Epithelial cell of proximal tubule (primary cell): Measurements from ENCODE around the gene ABCC11. TPM values are rescaled to one million over a fixed set of nuclear protein-coding genes. Genes with fewer than 3 reads are reported as not detected.
"Not testable (repeated sequence)": the region's sequence is repeated elsewhere in the genome, so short reads cannot be mapped to it uniquely, and the experiment has no call there.

ENCODE experiments used
- DNase-seq: peaks from one replicate; pipeline ENCODE4 v3.0.0-alpha.2; 2011; ENCODE audit warnings: low read depth
- H3K4me3 ChIP-seq: 2 replicates; pipeline ENCODE4 v1.5.1; 2011; ENCODE audit warnings: low read depth, mild to moderate bottlenecking, low read length
- total RNA-seq: library from RNA; depleted of rRNA; stranded (reverse); fragments of >200 nt; gene quantifications from 2 replicates; pipeline ENCODE4 v1.2.3, GENCODE V29; 2015
- TF ChIP-seq, protein P1 (sequence below): conservative IDR thresholded peaks from 2 replicates; pipeline ENCODE4 v1.5.1; 2012; ENCODE audit warnings: low read depth, mild to moderate bottlenecking, low read length

The ABCC11 gene
- total RNA-seq, 1 donor from 2014 or later = not detected

DNA sequence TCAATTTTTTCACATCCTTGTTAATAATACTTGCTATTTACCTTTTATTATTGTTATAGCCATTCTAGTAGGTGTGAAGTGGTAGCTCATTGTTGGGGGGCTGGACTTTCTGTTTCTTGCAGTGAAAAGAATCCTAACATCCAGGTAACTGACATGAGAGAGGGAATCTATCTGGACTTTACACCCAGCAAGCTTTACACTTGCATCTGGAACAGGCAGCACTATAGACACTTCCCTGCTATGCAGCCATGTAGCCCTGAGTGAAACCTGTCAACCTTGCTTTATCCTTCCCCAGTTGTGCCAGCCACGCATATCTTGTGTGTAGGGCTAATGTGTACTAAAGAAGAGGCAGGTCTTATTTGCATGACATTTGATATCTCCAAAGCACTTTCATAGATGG lies 74.7 kb downstream of the ABCC11 start:
- no peak overlapping the region for H3K4me3 ChIP-seq
- TF ChIP-seq, protein P1, sequence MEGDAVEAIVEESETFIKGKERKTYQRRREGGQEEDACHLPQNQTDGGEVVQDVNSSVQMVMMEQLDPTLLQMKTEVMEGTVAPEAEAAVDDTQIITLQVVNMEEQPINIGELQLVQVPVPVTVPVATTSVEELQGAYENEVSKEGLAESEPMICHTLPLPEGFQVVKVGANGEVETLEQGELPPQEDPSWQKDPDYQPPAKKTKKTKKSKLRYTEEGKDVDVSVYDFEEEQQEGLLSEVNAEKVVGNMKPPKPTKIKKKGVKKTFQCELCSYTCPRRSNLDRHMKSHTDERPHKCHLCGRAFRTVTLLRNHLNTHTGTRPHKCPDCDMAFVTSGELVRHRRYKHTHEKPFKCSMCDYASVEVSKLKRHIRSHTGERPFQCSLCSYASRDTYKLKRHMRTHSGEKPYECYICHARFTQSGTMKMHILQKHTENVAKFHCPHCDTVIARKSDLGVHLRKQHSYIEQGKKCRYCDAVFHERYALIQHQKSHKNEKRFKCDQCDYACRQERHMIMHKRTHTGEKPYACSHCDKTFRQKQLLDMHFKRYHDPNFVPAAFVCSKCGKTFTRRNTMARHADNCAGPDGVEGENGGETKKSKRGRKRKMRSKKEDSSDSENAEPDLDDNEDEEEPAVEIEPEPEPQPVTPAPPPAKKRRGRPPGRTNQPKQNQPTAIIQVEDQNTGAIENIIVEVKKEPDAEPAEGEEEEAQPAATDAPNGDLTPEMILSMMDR = no peak
- no peak for DNase-seq

DNA sequence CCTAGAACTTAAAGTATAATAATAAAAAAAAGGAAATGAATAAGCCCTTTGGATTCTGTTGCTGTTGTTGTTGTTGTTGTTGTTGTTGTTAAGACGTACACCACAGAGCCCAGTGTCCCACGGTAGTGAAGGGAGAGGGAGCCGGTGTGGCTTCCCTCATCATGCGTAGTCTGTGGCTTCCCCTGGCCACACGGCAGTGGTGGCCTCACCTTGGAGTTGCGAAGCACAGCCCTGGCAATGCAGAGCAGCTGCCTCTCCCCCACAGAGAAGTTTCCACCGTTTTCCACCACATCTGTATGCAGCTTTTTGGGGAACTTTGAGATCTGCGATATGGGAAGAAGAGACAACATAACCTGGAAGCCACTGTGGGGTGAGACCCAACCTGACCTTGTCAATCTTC lies 77.4 kb downstream of the ABCC11 start:
- no peak overlapping the region for H3K4me3 ChIP-seq
- TF ChIP-seq, protein P1 = no peak
- no peak for DNase-seq

DNA sequence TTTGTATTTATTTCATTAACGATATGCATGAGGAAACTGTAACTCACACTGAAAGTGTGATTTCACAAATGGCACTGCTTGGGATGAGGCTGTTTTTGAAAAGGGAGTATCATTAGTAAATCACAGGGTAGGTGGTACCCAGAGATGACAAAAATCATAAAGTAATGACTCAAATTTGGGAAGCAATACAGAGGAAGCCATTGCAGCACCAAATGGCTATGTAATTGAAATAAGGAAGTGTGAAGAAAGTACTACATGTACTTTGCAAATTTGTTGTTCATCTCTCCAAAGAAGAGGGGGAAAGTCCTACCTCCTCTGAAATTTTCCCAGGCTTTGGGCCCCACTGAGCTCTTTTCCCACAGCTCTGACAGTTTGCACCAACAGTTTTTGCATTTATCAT lies 79.3 kb downstream of the ABCC11 start:
- DNase-seq = no peak
- H3K4me3 ChIP-seq = no peak overlapping the region
- TF ChIP-seq, protein P1 = no peak

DNA sequence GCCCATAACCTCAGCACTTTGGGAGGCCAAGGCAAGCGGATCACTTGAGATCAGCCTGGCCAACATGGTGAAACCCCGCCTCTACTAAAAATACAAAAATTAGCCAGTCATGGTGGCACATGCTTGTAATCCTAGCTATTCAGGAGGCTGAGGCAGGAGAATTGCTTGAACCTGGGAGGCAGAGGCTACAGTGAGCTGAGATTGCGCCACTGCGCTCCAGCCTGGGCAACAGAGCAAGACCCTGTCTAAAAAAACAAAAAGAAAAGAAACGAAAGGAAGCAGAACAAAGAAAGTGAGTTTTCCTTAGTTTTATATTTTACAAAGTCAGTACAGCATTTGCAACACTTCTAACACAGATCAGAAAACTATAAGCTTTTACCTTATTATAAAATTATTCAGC lies 80.7 kb downstream of the ABCC11 start:
- not testable (repeated sequence) for H3K4me3 ChIP-seq, DNase-seq

DNA sequence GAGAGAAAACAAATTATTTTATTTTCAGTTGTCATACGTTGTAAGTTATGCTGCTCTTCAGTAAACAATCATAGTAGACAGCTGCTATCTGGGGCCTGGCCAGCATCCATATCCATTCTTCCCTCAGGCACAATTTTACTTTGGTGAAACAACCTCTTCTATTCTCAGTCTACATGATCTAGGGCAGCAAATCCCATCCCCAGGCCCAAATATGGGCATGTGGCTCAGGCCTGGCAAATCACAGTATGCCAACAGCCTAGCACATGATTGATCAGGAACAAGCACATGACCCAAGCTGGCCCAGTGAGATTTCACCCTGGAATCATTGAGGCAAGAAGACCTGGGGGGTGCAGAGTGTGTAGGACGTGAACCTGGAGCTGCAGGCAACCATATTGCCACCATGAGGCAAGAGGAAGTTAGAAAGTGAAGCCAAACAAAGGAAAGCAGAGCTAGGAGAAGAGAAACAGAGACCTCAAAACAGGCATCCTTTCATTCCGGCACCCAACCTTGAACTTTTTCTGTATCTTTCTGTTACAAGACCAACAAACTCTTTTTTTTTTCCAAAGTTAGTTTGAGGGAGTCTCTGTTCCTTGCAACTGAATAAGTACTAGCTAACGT lies 81.3 kb downstream of the ABCC11 start:
- TF ChIP-seq, protein P1 = no peak

DNA sequence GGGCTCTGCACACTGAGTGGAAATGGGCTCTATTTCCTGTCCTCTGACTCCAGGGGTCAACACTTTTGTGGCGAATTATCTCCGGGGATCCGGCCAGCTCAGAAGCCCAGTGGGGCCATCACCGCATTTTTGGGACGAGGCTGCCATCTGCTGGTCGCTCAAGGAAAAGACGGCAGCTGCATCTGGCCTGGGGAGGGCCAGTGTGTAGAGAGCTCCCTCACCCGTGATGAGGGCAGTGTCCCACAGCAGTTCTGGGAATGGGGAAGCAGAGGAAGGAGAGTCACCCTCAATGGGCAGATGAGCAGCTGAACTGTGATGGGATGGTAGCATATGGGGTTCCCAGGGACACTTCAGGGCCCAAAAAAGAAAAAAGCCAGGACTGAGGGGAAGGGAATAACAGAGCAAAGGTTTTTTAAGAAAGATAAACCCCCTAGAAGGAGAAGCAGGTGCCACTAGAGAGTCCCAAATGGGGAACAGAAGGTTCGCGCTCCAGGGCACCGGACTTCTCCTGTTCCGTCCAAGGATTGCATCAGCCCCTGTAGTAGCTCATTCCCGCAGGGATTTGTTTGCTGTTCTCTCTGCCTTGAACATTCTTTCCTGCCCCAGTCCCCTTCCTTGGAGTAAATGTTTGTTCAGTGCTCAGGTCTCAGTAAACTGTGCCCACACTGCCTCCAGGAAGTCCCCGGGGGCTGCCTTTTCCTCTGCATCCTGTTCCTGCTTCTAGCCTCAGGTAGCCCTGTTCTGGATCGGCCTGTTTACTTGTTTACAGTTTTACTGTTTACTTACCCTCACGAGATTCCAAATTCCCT lies 82.2 kb downstream of the ABCC11 start:
- H3K4me3 ChIP-seq = no peak overlapping the region
- TF ChIP-seq, protein P1 = peak; percentile 71
- DNase-seq = no peak

More for the DNA sequence above, 81.3 kb downstream of the ABCC11 start:
- no peak overlapping the region for H3K4me3 ChIP-seq
- no peak for DNase-seq

DNA sequence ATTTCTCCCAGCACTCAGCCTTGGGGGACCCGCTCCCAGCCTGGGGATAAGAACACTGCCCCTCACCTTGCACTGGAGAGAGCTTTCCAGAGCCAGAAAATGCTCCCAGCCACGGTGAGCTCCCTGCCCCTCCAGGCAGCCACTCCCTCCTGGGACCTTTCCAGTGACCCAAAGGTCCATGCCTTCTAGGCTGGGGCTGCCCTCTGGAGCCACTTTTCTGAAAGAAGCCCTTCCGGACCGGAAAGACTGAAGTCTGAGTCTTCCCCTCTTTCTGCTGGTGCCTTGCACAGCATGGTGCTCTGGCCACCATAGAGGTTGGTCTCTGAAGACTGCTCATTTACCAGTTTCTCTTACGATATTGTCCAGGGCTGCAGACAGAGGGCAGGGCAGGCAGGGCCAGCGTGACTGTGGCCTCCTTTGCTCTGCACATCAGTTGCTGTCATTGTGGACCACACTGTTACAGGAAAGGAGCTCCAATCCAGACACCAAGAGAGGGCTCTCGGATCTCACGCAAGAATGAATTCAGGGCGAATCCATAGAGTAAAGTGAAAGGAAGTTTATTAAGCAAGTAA lies 84.4 kb downstream of the ABCC11 start:
- H3K4me3 ChIP-seq = no peak overlapping the region
- DNase-seq = no peak
- TF ChIP-seq, protein P1 = no peak
